ENCODE results near the gene NRL. TPM values are rescaled to one million over a fixed set of nuclear protein-coding genes. Genes with fewer than 3 reads are reported as not detected.

Gene NRL
- total RNA-seq, 1 donor: 0.86 TPM

DNA sequence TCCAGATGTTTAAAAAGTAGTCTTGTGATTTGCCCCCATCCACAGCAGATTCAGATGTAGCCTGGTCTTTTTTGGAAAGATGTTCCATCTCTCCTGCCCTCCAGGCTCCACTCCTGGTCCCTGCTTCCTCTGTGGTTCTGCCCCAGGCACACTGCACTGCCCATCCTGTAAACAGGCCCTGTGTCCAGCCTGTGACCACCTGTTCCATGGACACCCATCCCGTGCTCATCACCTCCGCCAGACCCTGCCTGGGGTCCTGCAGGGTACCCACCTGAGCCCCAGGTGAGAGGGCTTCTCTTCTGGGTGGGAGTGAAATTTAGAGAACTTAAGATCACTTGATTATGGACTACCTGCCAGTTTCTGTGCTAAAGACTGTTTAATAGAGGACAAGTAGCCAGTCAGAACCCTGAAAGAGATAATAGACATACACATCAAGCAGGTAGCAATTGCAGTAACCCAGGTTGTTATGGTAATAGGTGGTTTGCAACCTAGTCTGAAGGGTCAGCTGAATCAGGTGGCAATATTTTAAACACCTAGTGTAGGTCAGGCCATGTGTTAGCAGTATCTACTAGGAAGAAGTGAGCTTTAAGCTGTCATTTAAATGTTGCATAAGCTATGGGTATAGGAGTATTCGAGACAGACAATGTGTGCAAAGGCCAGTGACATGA lies 34.7 kb upstream of the NRL start:
- H3K4me3 ChIP-seq (ENCODE audit: low read depth, low read length): no peak overlapping the region
- TF ChIP-seq, protein P1, sequence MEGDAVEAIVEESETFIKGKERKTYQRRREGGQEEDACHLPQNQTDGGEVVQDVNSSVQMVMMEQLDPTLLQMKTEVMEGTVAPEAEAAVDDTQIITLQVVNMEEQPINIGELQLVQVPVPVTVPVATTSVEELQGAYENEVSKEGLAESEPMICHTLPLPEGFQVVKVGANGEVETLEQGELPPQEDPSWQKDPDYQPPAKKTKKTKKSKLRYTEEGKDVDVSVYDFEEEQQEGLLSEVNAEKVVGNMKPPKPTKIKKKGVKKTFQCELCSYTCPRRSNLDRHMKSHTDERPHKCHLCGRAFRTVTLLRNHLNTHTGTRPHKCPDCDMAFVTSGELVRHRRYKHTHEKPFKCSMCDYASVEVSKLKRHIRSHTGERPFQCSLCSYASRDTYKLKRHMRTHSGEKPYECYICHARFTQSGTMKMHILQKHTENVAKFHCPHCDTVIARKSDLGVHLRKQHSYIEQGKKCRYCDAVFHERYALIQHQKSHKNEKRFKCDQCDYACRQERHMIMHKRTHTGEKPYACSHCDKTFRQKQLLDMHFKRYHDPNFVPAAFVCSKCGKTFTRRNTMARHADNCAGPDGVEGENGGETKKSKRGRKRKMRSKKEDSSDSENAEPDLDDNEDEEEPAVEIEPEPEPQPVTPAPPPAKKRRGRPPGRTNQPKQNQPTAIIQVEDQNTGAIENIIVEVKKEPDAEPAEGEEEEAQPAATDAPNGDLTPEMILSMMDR (IDR thresholded peaks at IDR 0.05; ENCODE audit: insufficient read depth, low read depth, low read length): no peak
- DNase-seq (ENCODE audit: low read depth): no peak

DNA sequence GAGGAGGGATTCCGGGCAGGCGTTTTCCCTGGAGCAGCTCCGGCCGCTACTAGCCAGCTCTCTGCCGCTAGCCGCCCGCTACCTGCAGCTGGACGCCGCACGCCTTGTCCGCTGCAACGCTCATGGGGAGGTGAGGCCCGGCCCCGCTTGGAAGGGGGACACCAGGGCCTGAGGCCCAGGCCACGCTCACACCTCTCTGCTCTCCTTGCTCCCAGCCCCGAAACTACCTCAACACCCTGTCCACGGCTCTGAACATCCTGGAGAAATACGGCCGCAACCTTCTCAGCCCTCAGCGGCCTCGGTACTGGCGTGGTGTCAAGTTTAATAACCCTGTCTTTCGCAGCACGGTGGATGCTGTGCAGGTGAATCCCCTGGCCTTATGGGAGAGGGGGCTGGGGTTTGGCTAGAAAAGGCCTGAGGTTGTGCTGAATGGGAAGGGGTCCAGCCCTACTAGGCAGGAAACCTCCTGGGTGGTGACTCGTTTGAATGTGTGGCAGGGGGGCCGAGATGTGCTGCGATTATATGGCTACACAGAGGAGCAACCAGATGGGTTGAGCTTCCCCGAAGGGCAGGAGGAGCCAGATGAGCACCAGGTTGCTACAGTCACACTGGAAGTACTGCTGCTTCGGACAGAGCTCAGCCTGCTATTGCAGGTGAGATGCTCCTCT lies 33.1 kb upstream of the NRL start:
- TF ChIP-seq, protein P1 (IDR thresholded peaks at IDR 0.05; ENCODE audit: insufficient read depth, low read depth, low read length): no peak
- no peak for DNase-seq (ENCODE audit: low read depth)
- peak overlapping the region; percentile 87 for H3K4me3 ChIP-seq (ENCODE audit: low read depth, low read length)

DNA sequence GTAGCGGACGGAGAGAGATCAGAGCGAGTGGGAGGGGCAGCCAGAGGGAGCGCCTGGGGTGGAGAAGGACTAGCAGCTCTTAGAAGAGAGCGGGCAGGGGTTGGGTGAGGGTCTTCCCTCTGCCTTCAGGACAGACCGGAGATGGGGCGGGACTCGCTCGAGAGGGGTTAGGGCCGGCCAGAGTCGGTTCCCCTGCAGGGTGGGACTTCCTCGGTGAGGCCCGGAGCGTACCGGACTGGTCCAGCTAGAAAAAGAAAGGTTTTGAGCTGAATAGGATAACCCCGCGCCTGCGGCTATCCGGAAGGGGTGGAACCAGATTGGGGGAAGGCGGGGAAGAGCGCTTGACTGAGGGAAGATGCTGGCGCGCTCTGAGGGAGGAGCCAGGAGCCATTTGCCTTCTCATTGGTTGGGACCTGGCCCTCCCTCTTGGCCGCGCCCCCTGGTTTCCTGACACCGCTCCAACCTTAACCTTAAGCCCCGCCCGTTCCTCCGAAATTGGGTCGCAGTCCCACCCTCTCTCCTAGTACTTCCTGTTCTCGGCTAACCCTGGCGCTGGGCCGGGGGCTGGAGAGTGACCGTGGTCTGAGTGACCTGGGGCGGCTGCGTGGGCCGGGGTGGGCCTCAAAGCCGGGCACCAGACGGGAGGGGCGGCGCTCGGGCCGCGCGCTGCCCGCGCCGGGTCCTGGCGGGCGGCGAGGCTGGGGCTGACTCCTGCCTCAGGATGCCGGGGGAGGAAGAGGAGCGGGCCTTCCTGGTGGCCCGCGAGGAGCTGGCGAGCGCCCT lies 32.4 kb upstream of the NRL start, which contains the start of gene RNF31:
Gene RNF31 (plus strand): TSS at position 521 of the 783 bp plus-strand sequence. CDS start 201 bp downstream, at position 722.
- peak; percentile 98 for DNase-seq (ENCODE audit: low read depth)
- H3K4me3 ChIP-seq (ENCODE audit: low read depth, low read length): peak within 1 kb of the TSS; percentile 87
- TF ChIP-seq, protein P1 (IDR thresholded peaks at IDR 0.05; ENCODE audit: insufficient read depth, low read depth, low read length): no peak

DNA sequence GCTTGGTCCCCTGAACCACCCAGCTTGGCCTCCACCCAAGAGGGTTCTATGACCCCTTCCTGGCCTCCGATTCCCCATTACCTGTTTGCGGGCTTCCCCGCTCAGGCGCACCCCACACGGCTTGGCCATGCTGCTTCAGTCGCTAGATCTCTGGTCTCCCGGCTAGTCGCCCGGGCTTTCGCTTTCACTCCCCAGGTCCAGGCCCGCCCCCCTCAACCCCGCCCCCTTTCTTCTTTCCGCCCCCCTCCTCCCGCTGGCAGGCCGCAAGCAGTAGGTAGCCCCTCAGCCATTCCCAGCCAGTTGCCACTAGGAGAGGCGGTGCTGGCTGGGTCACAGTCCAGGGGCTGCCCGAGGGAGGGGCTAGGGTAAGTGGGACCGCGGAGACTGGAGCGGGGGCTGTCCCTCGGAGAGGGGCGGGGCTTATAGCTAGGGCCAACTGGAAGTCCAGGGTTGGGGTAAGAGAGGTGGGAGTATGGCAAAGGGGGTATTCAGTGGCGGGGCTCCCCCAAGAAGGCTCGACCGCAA lies 31.8 kb upstream of the NRL start, which contains the start of gene PSME2:
Gene PSME2 (minus strand): TSS at position 158 of the 525 bp plus-strand sequence. CDS start 29 bp downstream, at position 129.
- peak within 1 kb of the TSS; percentile 87 for H3K4me3 ChIP-seq (ENCODE audit: low read depth, low read length)
- TF ChIP-seq, protein P1 (IDR thresholded peaks at IDR 0.05; ENCODE audit: insufficient read depth, low read depth, low read length): no peak
- peak; percentile 98 for DNase-seq (ENCODE audit: low read depth)

DNA sequence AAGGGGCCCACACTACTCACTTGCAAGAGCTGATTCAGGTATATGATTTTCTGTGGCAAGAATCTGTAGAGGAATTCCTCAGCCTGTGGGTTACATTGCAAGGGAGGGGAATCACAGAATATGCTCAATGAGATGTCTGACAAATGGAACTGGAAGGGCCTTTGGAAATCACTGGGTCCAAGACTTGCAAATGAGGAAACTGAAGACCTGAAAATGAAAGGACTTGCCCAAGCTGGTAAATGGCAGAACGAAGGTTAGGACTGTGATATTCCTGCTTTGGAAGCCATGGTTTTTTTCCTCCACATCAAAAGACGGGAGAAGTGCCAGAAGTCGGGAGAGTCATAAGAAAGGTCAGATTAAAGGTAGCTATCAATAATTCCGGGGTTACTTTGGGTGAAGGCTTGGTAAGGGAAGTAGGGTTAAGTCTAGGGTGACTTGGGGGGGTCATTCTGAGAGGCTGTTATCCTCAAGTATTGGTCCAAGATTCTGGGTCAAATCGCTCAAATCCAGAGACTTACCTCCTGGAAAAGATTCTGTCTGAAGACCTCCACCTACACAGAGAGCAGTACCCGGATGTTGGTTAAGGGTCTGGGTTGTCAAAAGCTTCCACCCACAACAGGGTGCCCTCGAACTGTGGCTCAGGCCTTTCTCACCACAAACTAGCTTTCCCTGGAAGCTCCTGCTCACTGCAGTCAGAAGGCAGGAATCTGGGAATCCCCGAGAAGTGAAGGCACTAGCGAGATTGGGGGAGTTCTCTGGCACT lies 31.1 kb upstream of the NRL start:
- TF ChIP-seq, protein P1 (IDR thresholded peaks at IDR 0.05; ENCODE audit: insufficient read depth, low read depth, low read length): no peak
- peak; percentile 12 for DNase-seq (ENCODE audit: low read depth)
- peak overlapping the region; percentile 87 for H3K4me3 ChIP-seq (ENCODE audit: low read depth, low read length)

DNA sequence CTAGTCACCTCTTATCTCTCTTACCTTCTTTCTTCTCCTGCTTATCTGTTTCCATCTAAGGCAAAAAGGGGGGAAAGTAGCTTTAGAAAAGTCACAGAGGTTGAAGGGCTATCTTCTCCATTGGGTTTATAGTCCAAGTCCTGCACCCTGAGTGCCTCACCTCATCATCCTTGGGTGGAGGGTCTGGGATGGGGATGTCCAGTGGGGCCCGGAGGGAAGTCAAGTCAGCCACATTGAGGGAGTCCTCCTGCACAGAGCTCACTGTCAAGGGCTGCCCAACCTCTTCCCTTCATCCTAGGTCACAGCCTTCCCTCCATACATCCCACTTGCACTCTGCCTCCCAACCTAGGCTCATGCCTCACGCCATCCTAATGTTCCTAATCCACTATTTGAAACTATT lies 30.5 kb upstream of the NRL start:
- no peak for DNase-seq (ENCODE audit: low read depth)
- peak overlapping the region; percentile 87 for H3K4me3 ChIP-seq (ENCODE audit: low read depth, low read length)
- TF ChIP-seq, protein P1 (IDR thresholded peaks at IDR 0.05; ENCODE audit: insufficient read depth, low read depth, low read length): no peak

All from fibroblast of villous mesenchyme (primary cell).